Urinary bladder (tissue), 4 donors: ENCODE data around the gene SCN1B. TPM values are rescaled to one million over a fixed set of nuclear protein-coding genes. Genes with fewer than 3 reads are reported as not detected.
A peak's percentile ranks its signal among the peaks of the same experiment; 100 is the strongest.
"Not testable (repeated sequence)": the region's sequence is repeated elsewhere in the genome, so short reads cannot be mapped to it uniquely, and the experiment has no call there.

ENCODE experiments used
- DNase-seq: peaks from one replicate; pipeline ENCODE4 v3.0.0-alpha.2; 2015; ENCODE audit errors: extremely low spot score
- H3K27ac ChIP-seq: one replicate; pipeline ENCODE4 v1.5.1; 2013; ENCODE audit warnings: low read depth, mild to moderate bottlenecking, moderate library complexity
- H3K36me3 ChIP-seq: one replicate; pipeline ENCODE4 v1.6.1; 2013; ENCODE audit warnings: mild to moderate bottlenecking, moderate library complexity; ENCODE audit not compliant: insufficient read depth
- H3K4me1 ChIP-seq: one replicate; pipeline ENCODE4 v1.6.1; 2013; ENCODE audit warnings: mild to moderate bottlenecking, moderate library complexity; ENCODE audit not compliant: insufficient read depth
- H3K4me3 ChIP-seq: one replicate; pipeline ENCODE4 v1.5.1; 2013; ENCODE audit warnings: low read depth, low read length
- WGBS: extraction: QIAGEN DNeasy Blood & Tissue Kit; methylation state at CpG from one replicate; pipeline ENCODE4 v1.1.7; 2013; 5-methylcytosine and 5-hydroxymethylcytosine counted together
- polyA plus RNA-seq: library from polyadenylated mRNA; stranded (reverse); fragments of 200-250 nt; gene quantifications from one replicate; pipeline ENCODE4 v1.2.3, GENCODE V29; 2013
- total RNA-seq: library from RNA; depleted of rRNA; stranded (reverse); fragments of >200 nt; gene quantifications from one replicate; pipeline ENCODE4 v1.2.3, GENCODE V29; 2014
- donor health status: healthy with polysubstance abuse.
- donor health status: healthy.

SCN1B gene
- total and polyA plus RNA-seq, 2 donors = 1.6 to 15.1 TPM

GRCh38 chr19:35041548-35042055 lies 11.3 kb downstream of the SCN1B start, which contains the start of gene HPN:
Gene HPN, plus strand, starts transcription at chr19:35041721. Its CDS starts 786 bp downstream, at chr19:35042507.
- no peaks in the 10 kb centered on the region for H3K36me3 ChIP-seq
- WGBS = 59% methylated on average over 19 of the region's 19 CpGs
- no peak for DNase-seq
- H3K27ac ChIP-seq = peak within 1 kb of the TSS; percentile 50
- no peak within 1 kb of the TSS for H3K4me3 ChIP-seq
- no peaks in the 10 kb centered on the region for H3K4me1 ChIP-seq

DNA sequence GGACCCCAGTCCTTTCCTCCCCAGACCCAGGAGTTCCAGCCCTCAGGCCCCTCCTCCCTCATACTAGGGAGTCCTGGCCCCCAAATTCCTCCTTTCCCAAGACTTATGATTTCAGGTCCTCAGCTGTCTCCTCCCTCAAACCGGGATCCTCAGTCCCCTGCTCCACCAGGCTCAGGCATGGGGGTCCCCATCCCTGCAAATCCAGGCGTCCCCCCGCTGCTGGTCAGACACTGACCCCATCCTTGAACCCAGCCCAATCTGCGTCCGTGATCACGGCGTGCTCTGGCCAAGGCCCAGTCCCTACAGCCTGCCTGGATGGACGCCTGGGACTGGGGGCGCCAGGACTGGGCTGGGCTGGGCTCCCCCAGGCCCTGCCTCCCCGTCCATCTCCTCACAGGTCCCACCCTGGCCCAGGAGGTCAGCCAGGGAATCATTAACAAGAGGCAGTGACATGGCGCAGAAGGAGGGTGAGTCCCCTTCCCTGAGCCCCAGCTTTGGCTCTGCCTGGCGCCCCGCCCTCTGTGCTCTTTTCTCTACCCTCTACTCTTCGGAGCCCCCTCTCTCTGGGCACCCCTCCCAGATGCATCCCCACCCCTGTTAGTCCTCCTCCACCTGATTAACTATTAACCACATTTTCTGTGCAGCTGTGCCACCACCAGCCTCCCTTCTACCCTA lies 11.9 kb downstream of the SCN1B start:
- WGBS = 63% methylated on average over 14 of the region's 14 CpGs
- no peak overlapping the region for H3K4me3 ChIP-seq
- no peak overlapping the region for H3K27ac ChIP-seq
- no peaks in the 10 kb centered on the region for H3K36me3 ChIP-seq
- H3K4me1 ChIP-seq = no peaks in the 10 kb centered on the region
- DNase-seq = no peak

GRCh38 chr19:35042954-35043604 lies 12.8 kb downstream of the SCN1B start:
- 86% methylated on average over 14 of the region's 14 CpGs for WGBS
- no peak overlapping the region for H3K4me3 ChIP-seq
- no peaks in the 10 kb centered on the region for H3K4me1 ChIP-seq
- no peak overlapping the region for H3K27ac ChIP-seq
- H3K36me3 ChIP-seq = no peaks in the 10 kb centered on the region
- DNase-seq = no peak

DNA sequence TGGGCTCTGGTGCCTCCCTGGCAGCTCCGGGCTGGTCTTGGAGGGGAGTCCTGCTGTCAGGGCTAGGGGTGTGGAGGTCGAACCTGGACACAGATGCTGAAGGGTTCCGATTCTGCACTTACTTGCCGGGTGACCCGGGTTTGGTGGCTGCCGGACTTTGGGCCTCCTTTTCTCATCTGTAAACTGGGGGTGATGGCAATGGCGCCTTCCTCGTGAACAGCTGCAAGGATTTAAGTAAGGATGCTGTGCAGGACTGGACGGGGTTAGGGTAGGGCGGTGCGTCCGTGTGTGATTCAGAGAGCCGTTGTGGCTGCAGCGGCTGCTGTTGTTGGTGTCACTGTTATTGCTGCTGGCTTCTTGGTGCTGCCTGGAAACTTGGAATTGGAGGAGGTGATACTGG lies 13.6 kb downstream of the SCN1B start:
- Histone ChIP-seq H3K4me1 (no peaks in the 10 kb centered on the region), H3K36me3 (no peaks in the 10 kb centered on the region), H3K27ac (no peak overlapping the region), H3K4me3 (no peak overlapping the region)
- WGBS = 78% methylated on average over 14 of the region's 14 CpGs
- no peak for DNase-seq

GRCh38 chr19:35044317-35045117 lies 14.2 kb downstream of the SCN1B start:
- H3K27ac ChIP-seq = no peak overlapping the region
- no peaks in the 10 kb centered on the region for H3K36me3 ChIP-seq
- DNase-seq = no peak
- no peak overlapping the region for H3K4me3 ChIP-seq
- no peaks in the 10 kb centered on the region for H3K4me1 ChIP-seq
- 62% methylated on average over 9 of the region's 9 CpGs for WGBS

- Histone ChIP-seq H3K4me1 (no peaks in the 10 kb centered on the region), H3K36me3 (no peaks in the 10 kb centered on the region), H3K27ac (no peak overlapping the region), H3K4me3 (no peak overlapping the region)
- 59% methylated on average over 10 of the region's 10 CpGs for WGBS
- no peak for DNase-seq
These were observed 15.5 kb downstream of the SCN1B start for GRCh38 chr19:35045667-35046300.

DNA sequence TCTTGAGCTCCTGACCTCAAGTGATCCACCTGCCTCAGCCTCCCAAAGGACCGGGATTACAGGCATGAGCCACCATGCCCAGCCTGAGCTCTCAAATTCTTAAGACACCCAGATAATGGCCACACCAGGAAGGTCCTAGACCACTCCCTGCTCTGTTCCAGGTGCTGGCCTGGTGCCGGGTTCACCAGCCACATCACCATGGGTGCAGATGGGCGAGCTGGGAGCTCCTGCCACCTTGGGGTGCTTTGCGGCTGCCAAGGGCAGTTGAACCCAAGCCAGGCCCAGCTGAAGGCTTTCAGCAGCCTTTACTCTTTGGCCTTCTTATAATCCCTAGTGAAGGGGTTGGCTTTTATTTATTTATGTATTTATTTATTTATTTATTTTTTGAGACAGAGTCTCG lies 16.2 kb downstream of the SCN1B start:
- H3K36me3 ChIP-seq = no peaks in the 10 kb centered on the region
- no peak overlapping the region for H3K27ac ChIP-seq
- H3K4me1 ChIP-seq = no peaks in the 10 kb centered on the region
- 94% methylated on average over 5 of the region's 5 CpGs for WGBS
- no peak overlapping the region for H3K4me3 ChIP-seq
- no peak for DNase-seq

DNA sequence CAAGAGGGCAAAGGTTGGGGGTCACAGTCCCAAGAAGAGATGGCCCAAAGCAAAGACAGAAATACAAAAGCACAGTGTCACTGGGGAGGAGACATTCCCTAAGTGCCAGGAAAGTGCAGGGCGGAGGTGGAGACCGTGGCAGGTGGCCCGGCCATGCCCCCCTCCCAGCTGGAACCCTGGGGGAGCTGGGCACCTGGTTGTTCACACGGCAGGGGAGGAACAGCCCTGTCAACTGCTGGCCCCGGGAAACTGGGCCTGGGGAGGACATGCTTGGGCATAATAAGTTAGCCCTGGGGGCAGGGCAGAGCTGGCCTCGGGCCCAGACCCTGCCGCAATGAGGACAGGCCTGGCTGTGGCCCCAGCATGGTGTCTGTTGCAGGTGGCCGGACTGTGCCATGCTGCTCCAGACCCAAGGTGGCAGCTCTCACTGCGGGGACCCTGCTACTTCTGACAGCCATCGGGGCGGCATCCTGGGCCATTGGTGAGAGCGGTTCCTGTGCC lies 18.7 kb downstream of the SCN1B start:
- 59% methylated on average over 12 of the region's 12 CpGs for WGBS

GRCh38 chr19:35049456-35049855 lies 19.2 kb downstream of the SCN1B start:
- Histone ChIP-seq H3K36me3 (no peaks in the 10 kb centered on the region), H3K4me3 (no peak overlapping the region), H3K27ac (no peak overlapping the region), H3K4me1 (no peaks in the 10 kb centered on the region)
- no peak for DNase-seq
- WGBS = 68% methylated on average over 5 of the region's 5 CpGs

More for the DNA sequence above, 18.7 kb downstream of the SCN1B start:
- Histone ChIP-seq H3K4me3 (no peak overlapping the region), H3K27ac (no peak overlapping the region), H3K4me1 (no peaks in the 10 kb centered on the region), H3K36me3 (no peaks in the 10 kb centered on the region)
- DNase-seq = no peak

DNA sequence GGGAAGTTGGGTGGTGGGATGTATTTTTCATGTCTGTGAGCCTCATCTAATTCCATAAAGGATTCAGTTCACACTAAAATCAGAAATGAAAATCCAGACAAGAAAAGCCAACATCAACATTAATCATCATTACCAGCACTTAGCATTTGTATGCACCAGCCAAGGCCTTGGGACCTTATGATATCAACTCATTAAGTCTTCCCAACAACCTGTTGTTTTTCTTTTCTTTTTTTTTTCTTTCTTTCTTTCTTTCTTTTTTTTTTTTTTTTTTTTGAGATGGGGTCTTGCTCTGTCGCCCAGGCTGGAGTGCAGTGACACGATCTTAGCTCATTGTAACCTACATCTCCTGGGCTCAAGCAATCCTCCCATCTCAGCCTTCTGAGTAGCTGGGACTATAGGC lies 20.4 kb downstream of the SCN1B start:
- DNase-seq, H3K4me1 ChIP-seq, H3K36me3 ChIP-seq, H3K4me3 ChIP-seq, H3K27ac ChIP-seq: not testable (repeated sequence)
- WGBS = 96% methylated on average over 2 of the region's 2 CpGs

DNA sequence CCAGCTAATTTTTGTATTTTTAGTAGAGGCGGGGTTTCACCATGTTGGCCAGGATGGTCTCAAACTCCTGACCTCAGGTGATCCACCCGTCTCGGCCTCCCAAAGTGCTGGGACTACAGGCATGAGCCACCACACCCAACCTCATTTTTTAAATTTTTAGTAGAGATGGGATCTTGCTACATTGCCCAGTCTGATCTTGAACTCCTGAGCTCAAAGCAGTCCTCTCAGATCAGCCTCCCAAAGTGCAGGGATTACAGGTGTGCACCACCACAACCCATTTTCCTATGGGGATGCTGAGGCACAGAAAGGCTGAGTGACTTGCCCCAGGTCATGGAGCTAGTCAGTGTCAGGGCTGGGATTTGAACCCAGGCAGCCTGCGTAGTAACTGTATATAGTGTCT lies 21.0 kb downstream of the SCN1B start:
- not testable (repeated sequence) for H3K36me3 ChIP-seq, H3K4me3 ChIP-seq, H3K27ac ChIP-seq, DNase-seq, H3K4me1 ChIP-seq
- 92% methylated on average over 4 of the region's 4 CpGs for WGBS

- H3K4me3 ChIP-seq = no peak overlapping the region
- no peak for DNase-seq
- no peaks in the 10 kb centered on the region for H3K36me3 ChIP-seq
- WGBS = 82% methylated on average over 5 of the region's 5 CpGs
- H3K27ac ChIP-seq = no peak overlapping the region
- no peaks in the 10 kb centered on the region for H3K4me1 ChIP-seq
These were observed 21.5 kb downstream of the SCN1B start for GRCh38 chr19:35051796-35052195.

DNA sequence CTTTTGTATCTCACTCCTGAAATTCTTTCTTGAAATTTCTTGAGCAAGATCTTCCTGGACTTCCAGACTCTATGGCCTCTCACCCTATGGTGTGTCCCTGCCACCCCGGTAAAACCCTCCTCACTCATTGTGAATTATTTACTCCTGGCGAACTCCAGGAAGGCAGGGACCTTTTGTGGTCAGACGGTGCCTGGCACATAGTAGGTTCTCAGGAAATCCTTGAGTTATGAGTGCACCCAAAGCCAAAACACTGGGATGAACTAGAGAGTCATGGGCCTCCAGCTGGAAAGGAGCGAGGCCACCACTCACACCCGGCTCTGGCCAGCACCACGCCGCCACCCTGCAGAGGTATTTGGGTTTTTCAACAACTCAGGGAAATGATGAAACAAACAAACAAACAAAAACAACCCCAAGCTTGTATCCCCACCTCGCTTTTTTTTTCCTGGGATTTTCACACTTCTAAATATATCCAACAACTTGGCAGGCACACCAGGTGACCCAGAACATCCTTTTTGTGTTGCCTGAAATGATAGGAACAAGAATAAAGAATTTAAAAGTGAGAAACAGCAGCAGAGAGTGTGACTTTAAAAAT lies 22.4 kb downstream of the SCN1B start:
- no peak overlapping the region for H3K27ac ChIP-seq
- no peak for DNase-seq

More for the DNA sequence above, 22.4 kb downstream of the SCN1B start:
- Histone ChIP-seq H3K4me3 (no peak overlapping the region), H3K4me1 (no peaks in the 10 kb centered on the region), H3K36me3 (no peaks in the 10 kb centered on the region)
- WGBS = 74% methylated on average over 8 of the region's 8 CpGs
